CD1c-positive myeloid dendritic cell (primary cell): ENCODE results near the gene RFC4.

Experiments
- DNase-seq: peaks from one replicate; pipeline ENCODE4 v3.0.0-alpha.2; 2016; ENCODE audit errors: extremely low spot score

The RFC4 gene

GRCh38 chr3:186750316-186750715, 56.0 kb downstream of the RFC4 start:
- DNase-seq, result no peak

- DNase-seq, result peak; percentile 61
These were observed 60.3 kb downstream of the RFC4 start for GRCh38 chr3:186746008-186746407.

GRCh38 chr3:186743666-186744065, 62.6 kb downstream of the RFC4 start:
- no peak for DNase-seq

- DNase-seq, result no peak
These were observed 63.5 kb downstream of the RFC4 start for GRCh38 chr3:186742618-186743380.
